Suppressor macrophage treated with lipopolysaccharide for 4 hours (primary cell): ENCODE measurements around the gene CORIN.

ENCODE experiments used
- DNase-seq: peaks from one replicate; pipeline ENCODE4 v3.0.0-alpha.2; 2020

CORIN gene

DNA sequence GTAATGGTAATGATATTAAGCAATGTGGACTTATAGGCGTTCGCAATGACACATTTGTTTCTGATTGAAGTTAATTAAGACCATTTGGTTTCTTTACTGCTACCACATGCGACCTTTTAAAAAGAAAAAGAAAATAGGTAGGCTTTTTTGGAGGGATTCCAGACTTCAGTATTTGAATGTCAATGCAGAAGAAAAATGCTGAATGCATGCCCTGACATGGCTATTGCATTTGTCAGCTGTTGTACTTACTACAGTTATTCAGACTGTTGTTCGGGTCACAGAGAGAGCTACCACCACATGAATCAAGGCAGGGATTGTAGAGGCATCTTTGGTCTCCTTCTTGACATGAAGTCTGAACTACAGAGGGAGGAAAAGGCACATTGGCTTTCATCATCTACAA, 163.7 kb downstream of the CORIN start:
- DNase-seq: no peak

DNA sequence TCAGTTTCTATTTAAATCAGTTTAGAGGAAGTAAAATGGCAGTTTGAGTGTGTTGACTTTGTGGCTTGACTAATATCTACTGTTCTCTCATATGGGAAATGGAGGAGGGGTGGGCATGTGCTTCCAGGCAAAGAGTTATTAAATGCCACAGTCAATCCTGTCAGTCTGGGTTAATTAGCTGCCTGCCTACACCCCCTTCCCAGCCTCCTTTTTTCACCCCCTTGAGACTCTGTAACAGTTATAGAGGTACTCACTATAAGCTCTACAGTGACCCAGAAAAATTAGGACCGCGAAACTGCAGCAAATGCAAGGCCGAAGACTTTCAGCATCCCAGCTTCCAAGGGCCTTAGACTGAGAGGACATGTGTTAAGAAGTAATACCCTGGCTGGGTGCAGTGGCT, 165.2 kb downstream of the CORIN start:
- DNase-seq: no peak

DNA sequence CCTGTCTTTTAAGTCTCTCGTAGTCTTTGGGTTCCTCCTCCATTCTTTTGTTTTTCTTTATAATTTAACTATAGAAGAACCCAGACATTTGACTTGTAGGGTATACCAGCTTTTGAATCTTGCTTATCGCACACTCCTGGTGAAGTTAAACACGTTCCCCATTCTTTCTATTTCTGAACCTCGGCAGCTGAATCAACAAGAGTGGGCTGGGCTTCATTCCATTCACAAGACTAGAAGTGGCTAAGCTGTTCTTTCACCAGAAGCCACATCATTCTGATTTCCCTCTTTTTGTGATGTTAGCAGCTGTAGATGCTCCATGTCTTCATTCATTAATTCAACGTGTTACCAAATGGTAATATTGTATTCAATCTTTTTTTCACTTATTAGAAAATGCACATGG, 167.9 kb downstream of the CORIN start:
- no peak for DNase-seq

DNA sequence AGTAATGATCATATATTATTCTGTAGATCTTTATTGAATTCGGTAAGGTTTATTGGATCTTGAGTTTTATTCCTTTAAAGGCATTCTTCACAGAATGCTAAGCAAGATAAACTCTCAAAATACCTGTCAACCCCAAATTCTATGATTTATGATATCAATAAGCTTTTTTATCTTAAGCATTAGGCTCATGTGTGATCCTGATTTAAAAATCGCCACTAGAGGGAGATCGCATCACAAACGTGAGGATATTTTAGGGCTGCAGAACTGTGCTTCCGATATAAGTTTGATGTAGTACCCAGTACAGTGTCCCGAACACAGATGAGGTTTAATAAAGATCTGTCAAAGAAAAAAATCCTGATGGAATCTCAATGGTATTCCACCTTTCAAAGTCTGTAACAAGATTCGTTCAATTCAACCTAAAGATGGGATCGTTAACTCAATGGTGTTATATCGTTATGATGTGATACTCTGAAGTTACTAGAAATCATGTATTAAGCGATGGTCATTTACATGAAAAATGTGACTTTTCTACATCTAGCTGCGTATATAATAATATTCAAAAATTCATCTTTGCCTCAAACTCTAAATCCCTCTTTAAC, 169.0 kb downstream of the CORIN start:
- DNase-seq: peak; percentile 61

DNA sequence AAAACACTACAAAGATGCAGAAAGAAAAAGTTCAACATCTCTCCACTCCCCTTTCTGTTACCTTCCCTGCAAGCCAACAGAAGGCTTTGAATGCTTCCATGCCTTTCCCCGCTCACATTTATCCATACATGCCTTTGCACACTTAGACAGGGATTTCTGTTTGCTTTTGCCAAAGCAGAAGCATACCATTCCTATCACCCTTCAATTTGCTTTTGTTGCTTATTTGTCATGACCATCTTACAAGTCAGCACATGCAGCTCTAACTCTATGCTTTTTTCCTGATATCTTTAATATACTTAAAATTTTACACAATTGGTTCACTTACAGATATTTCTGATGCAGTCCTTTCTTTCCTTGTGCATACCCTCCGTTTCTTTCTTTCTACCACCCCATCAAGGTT, 169.6 kb downstream of the CORIN start:
- DNase-seq: no peak

GRCh38 chr4:47667552-47667951, 170.3 kb downstream of the CORIN start:
- DNase-seq: no peak

- DNase-seq: no peak
Measured at GRCh38 chr4:47664051-47664826, 173.6 kb downstream of the CORIN start.

DNA sequence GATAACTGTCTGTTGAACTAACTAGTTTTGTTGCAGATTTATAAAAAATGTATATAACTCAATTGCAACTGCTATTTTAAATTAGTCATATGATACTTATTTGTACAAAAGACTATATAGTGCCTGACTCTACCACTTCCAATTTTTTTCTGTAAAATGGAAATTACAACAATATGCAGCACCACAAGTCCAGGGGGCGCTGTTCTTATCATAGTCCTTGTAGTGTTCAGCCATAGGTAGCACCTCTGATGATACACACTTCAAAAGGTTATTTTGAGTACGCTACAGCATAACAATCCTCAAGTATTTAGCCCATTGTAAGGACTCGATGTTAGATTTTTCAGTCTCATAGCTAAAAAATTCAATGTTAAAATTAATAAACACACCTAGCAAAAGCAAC, 174.9 kb downstream of the CORIN start:
- DNase-seq: peak; percentile 15

- no peak for DNase-seq
Measured at GRCh38 chr4:47661741-47662140, 176.1 kb downstream of the CORIN start.

DNA sequence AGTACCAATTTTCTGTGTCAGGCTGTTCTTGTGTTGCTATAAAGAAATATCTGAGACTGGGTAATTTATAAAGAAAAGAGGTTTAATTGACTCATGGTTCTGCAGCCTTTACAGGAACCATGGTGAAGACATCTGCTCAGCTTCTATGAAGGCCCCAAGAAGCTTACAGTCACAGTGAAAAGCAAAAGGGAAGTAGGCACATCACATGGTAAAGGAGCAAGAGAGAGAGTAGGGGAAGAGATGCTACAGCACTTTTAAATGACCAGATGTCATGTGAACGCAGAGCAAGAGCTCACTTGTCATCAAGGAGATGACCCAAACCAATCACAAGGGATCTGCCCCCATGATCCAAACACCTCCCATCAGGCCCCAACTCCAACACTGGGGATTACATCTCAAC, 178.5 kb downstream of the CORIN start:
- no peak for DNase-seq

- no peak for DNase-seq
Measured at GRCh38 chr4:47654972-47655693, 182.7 kb downstream of the CORIN start.

- DNase-seq: no peak
Measured at GRCh38 chr4:47652092-47652491, 185.8 kb downstream of the CORIN start.

DNA sequence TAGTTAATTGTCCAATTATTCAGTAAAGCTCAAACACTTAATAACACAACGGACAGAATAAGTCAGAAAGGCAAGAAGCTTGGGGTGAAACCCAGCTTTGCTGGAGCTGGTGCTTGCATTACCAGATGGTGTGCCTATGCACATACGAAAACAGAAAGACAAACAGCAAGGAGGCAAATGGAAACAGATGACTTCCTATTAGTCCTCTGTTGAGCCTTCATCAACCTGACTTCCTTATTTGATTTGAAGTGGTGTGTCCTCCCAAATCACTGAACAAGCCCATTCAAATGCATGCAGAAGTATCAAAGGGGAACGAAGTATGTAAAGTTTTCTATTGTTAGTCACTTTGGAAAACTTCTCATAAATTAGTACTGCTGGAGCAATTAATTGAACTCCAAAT, 186.6 kb downstream of the CORIN start:
- DNase-seq: peak; percentile 16

GRCh38 chr4:47650584-47651130, 187.2 kb downstream of the CORIN start:
- DNase-seq: no peak

- no peak for DNase-seq
Measured at GRCh38 chr4:47647544-47647943, 190.3 kb downstream of the CORIN start.

GRCh38 chr4:47647029-47647428, 190.8 kb downstream of the CORIN start:
- DNase-seq: no peak

DNA sequence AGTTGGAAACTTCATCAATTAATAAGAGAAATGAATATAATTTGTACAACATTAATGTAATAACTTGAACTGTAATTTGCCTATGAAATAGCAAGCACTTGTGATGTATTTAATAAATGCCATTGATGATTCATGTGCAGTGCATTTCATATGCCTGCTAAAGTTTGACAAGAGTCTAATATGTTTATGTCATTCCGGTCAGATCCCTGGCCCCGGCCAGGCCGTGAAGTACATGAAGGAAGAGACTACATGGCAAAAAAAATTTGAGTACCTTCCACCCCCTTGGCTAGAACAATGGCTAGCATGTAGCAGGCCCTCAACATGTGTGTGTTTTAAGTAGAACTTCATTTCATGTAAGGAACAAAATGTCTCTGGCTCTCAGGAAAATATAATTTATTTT, 191.5 kb downstream of the CORIN start:
- no peak for DNase-seq

DNA sequence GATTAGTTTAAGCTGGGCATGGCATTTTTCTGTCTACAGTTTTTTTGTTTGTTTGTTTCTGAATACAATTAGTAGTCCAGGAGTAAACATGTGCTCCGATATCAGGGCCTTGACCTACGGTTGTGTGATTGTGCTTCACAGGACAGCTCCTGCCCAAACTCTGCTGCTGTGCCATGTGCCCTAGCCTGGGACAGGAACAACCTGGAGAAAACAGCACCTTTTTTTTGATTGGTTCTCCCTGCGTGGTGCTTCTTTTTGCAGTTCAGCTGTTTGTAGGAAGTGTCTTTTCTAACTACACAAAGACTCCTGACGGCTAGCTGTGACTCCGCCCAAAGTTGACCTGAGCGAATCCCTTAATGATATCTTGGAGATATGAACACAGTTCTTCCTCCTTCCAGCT, 194.0 kb downstream of the CORIN start:
- no peak for DNase-seq

- DNase-seq: no peak
Measured at GRCh38 chr4:47642985-47643760, 194.7 kb downstream of the CORIN start.

DNA sequence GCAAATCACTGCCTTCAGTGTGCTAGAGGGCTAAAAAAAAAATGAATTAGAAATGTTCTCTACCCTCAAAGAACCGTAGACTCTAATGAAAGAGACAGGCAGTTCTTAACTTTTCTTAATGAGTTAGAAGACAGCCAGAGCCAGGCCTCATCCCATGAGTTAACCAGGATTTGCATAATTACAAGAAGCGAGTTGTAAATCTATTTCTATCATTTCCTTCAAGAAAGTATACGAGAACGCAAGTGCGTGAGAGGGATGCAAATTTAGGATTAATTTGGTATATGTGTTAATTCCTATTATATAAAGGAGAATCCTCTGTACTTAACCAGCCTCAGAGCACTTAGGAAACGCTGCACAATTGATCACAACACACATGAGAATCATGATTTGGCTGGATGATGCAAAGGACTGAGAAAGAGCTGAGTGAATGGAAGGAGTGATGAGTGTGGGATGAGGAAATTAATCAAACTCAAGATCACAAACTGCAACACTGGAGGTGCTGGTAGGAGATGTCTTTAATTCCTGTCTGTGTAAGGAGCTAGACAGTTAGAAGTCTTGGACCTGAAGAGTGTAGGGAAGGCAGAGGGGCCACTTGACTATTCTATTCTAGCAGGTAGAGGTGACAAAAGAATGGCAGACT, 195.6 kb downstream of the CORIN start:
- no peak for DNase-seq

- DNase-seq: no peak
Measured at GRCh38 chr4:47641755-47642154, 196.1 kb downstream of the CORIN start.

DNA sequence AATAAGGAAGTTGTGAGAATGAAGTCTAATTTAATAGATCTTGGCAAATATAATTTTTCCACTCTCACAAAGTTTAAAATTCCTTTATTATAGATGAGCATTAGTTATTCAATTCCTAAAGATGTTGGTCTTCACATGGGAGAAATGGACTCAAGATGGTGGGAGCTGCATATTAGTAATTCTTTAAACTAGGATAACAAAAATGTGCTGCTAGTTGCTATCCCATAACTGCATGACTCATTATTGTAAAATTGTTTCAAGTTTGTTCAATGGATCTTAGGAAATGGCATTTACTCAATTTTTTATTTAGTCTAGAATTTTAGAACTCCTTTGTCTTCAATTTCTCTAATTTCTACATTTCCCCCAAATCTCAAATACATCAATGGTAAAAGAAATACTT, 197.0 kb downstream of the CORIN start:
- no peak for DNase-seq

DNA sequence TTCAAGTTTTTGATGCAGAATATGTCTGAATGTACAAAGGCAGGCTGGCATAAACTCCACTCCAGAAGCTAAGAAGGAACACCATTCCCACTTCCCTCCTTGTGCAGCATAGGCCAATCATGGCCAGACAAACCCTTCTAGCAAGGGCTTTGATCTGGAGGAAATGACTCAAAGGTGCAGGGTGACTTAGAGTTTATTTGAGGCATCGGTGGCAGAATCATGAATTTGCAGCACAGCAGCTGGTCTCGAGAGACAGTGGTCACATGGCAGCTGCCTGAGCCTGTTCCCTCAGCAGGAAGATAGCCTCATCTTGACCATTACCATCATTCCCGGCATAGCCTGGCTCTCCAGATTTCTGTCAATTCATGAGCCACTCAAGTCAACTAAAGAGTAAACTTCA, 198.3 kb downstream of the CORIN start:
- DNase-seq: peak; percentile 3
